ENCODE data around the gene TNFRSF1A. TPM values are rescaled to one million over a fixed set of nuclear protein-coding genes. Genes with fewer than 3 reads are reported as not detected.

TNFRSF1A gene
- total RNA-seq, 1 donor from 2014 or later, result 60.0 TPM

GRCh38 chr12:6375269-6376078 lies 33.6 kb upstream of the TNFRSF1A start, which contains the start of gene SCNN1A:
SCNN1A (minus strand) TSS chr12:6375563; CDS start chr12:6374783, 780 bp downstream.
- peak; percentile 19 for DNase-seq (ENCODE audit: low spot score)
- intact Hi-C loops (cut with DNase I), result no loop called here

- intact Hi-C loops (cut with DNase I), result no loop called here
- peak; percentile 46 for DNase-seq (ENCODE audit: low spot score)
Observed at GRCh38 chr12:6374786-6375160, 32.9 kb upstream of the TNFRSF1A start.

- intact Hi-C loops (cut with DNase I), result no loop called here
- peak; percentile 60 for DNase-seq (ENCODE audit: low spot score)
Observed at GRCh38 chr12:6374028-6374785, 32.3 kb upstream of the TNFRSF1A start.

- DNase-seq (ENCODE audit: low spot score), result no peak
- intact Hi-C loops (cut with DNase I), result no loop called here
Observed at GRCh38 chr12:6373022-6373787, 31.3 kb upstream of the TNFRSF1A start.

- peak; percentile 67 for DNase-seq (ENCODE audit: low spot score)
- intact Hi-C loops (cut with DNase I), result no loop called here
Observed at GRCh38 chr12:6372403-6373003, 30.6 kb upstream of the TNFRSF1A start.

- intact Hi-C loops (cut with DNase I), result no loop called here
- no peak for DNase-seq (ENCODE audit: low spot score)
Observed at GRCh38 chr12:6370994-6371754, 29.3 kb upstream of the TNFRSF1A start.

- intact Hi-C loops (cut with DNase I), result no loop called here
- DNase-seq (ENCODE audit: low spot score), result no peak
Observed at GRCh38 chr12:6370576-6370935, 28.7 kb upstream of the TNFRSF1A start.

GRCh38 chr12:6369916-6370575 lies 28.2 kb upstream of the TNFRSF1A start:
- DNase-seq (ENCODE audit: low spot score), result no peak
- intact Hi-C loops (cut with DNase I), result no loop called here

GRCh38 chr12:6368906-6369525 lies 27.1 kb upstream of the TNFRSF1A start:
- DNase-seq (ENCODE audit: low spot score), result no peak
- intact Hi-C loops (cut with DNase I), result no loop called here

GRCh38 chr12:6367969-6368892 lies 26.4 kb upstream of the TNFRSF1A start:
- intact Hi-C loops (cut with DNase I), result no loop called here
- no peak for DNase-seq (ENCODE audit: low spot score)

- DNase-seq (ENCODE audit: low spot score), result no peak
- intact Hi-C loops (cut with DNase I), result no loop called here
Observed at GRCh38 chr12:6367065-6367968, 25.4 kb upstream of the TNFRSF1A start.

GRCh38 chr12:6364044-6364374 lies 22.1 kb upstream of the TNFRSF1A start:
- intact Hi-C loops (cut with DNase I), result no loop called here

GRCh38 chr12:6363330-6364043 lies 21.6 kb upstream of the TNFRSF1A start:
- intact Hi-C loops (cut with DNase I), result no loop called here
- DNase-seq (ENCODE audit: low spot score), result peak; percentile 90

More at GRCh38 chr12:6364044-6364374, 22.1 kb upstream of the TNFRSF1A start:
- DNase-seq (ENCODE audit: low spot score), result no peak

- intact Hi-C loops (cut with DNase I), result no loop called here
- DNase-seq (ENCODE audit: low spot score), result no peak
Observed at GRCh38 chr12:6363010-6363329, 21.1 kb upstream of the TNFRSF1A start.

- intact Hi-C loops (cut with DNase I), result no loop called here
Observed at GRCh38 chr12:6362403-6362802, 20.5 kb upstream of the TNFRSF1A start.

GRCh38 chr12:6361834-6362233 lies 20.0 kb upstream of the TNFRSF1A start:
- intact Hi-C loops (cut with DNase I), result no loop called here

More at GRCh38 chr12:6362403-6362802, 20.5 kb upstream of the TNFRSF1A start:
- DNase-seq (ENCODE audit: low spot score), result no peak

More at GRCh38 chr12:6361834-6362233, 20.0 kb upstream of the TNFRSF1A start:
- no peak for DNase-seq (ENCODE audit: low spot score)

Data from cardiac septum (tissue), 1 donor.